Heart left ventricle (tissue), 13 donors: Measurements from ENCODE around the gene AGPAT3.

Experiments used
- CTCF ChIP-seq, 12 donors: fragments of 200-600 bp; sonication (generic) in 4 of 12; IDR thresholded peaks; one replicate each; pipeline versions ENCODE4 v1.5.0 to v1.8.0; 2018 to 2022; ENCODE audit warnings: antibody characterized with exemption in 12 of 12, mild to moderate bottlenecking in 5 of 12
- POLR2A ChIP-seq, 2 donors: fragments of 450-650 bp; IDR thresholded peaks; one replicate each; pipeline ENCODE4 v1.6.1; 2017; ENCODE audit warnings: antibody characterized with exemption in 2 of 2, mild to moderate bottlenecking in 2 of 2, moderate library complexity in 2 of 2
- donor health status: ischemic (EF 13 %, LVEDD 7.1; RV severe dilation, severe dysfunction).
- donor health status: DM: no; HTN: yes; CAD: no.
- donor health status: DM: no; HTN: no; CAD: no.
- donor health status: ischemic (EF 25% LVEDD 6.9; RV normal size, moderate dysfunction).
- donor health status: ischemic (EF 25% LVEDD 5.7; RV mildly dilated, moderate dysfunction).
- donor health status: ischemic (EF 35%, LVEDD 5.7; RV mildly dilated, moderate dysfunction).
- donor health status: nonischemic (EF 11% LVEDD 7.7; RV severe dilation, severe dysfunction).
- donor health status: DM: yes; HTN: yes; CAD: no.
- donor health status: PGD.
- donor health status: ischemic (EF 29% LVEDD 5.4; RV normal size, mild dysfunction).
- donor health status: nonischemic (EF 23%, LVEDD 6.1; RV moderate dilation, normal function).

DNA sequence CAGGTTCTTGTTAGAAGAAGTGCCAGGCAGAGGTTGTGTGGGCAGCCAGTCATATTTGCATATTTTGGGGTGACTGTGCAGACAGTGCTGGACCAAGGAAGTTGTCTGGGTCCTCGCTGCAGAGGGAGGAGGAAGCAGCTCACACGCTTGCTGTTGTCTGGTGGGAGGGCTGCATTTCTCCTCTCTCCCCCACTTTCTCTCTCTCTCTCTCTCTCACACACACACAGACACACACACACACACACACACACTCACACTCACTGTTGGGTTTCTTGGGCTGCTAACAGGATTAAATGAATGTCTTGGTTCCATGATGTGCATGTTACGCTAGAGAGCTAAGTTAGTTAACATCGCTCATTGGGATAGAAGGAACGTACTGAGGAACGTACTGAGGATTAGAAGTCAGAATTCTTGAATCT lies 72.9 kb downstream of the AGPAT3 start:
- TF ChIP-seq CTCF (IDR thresholded peaks at IDR 0.05), result no peak
- TF ChIP-seq POLR2A (IDR thresholded peaks at IDR 0.05), result no peak
